ENCODE data around the gene MRTFA. TPM values are rescaled to one million over a fixed set of nuclear protein-coding genes. Genes with fewer than 3 reads are reported as not detected.
"Not testable (repeated sequence)": the region's sequence is repeated elsewhere in the genome, so short reads cannot be mapped to it uniquely, and the experiment has no call there.

Gene MRTFA
- polyA plus RNA-seq, 5 donors: 15.6 to 29.7 (median 21.0) TPM

- no peak for DNase-seq
Measured at GRCh38 chr22:40399621-40400020, 236.9 kb downstream of the MRTFA start.

DNA sequence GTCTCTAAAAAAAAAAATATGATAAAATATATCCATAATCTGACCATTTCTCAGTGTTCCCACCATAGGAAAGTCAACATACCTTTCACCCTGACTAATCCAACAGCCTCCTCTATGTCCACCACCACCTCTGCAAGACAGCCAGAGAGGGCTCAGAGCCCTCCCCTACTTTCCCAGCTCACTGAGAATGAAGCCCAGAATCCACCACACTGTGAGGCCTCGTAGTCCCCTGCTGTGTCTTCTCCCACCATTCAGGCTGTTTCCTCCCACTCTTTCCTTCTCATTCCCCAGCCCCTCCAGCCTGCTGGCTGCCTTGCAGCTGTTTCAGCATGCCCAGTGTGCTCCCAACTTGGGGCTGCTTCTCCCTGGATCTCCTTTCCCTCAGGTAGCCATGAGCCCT lies 239.1 kb downstream of the MRTFA start:
- DNase-seq: no peak

DNA sequence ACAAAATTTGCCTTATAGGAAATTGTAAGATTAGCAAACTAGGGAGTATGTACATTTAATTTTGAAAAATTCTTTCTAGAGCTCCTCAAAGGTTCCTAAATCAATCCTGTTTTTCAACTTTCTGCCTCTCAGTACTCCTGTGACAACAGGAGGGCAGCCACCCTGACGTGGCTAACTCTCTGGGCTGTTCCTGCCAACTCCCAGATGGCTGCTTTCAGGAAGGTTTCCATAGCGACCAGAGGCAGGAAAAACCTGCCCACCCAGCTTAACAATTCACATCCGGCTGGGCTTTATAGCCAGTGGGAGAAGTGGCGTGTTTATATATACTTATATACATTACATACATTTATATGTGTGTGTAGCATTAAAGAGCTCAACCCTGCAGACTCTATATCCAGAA lies 239.6 kb downstream of the MRTFA start:
- DNase-seq: peak; percentile 85 to 86

GRCh38 chr22:40395607-40396006 lies 240.9 kb downstream of the MRTFA start:
- DNase-seq: no peak

DNA sequence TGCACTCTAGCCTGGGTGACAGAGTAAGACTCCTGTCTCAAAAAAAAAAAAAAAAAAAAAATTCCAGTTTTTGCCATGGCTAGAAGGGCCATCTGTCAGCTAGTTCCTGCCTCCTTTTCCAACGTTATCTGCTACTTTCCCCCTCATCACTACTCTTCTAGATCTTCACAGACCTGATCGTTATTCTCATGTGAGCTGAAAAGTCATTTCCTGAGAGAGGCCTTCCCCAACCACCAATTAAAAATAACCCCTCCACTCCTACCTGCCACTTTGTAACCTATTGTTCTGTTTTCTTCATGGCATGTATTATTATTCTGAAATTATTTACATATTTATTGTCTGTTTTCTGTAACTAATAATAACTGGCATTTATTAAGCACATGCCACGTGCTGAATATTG lies 241.9 kb downstream of the MRTFA start:
- DNase-seq: no peak

- no peak for DNase-seq
Measured at GRCh38 chr22:40392618-40393017, 243.9 kb downstream of the MRTFA start.

DNA sequence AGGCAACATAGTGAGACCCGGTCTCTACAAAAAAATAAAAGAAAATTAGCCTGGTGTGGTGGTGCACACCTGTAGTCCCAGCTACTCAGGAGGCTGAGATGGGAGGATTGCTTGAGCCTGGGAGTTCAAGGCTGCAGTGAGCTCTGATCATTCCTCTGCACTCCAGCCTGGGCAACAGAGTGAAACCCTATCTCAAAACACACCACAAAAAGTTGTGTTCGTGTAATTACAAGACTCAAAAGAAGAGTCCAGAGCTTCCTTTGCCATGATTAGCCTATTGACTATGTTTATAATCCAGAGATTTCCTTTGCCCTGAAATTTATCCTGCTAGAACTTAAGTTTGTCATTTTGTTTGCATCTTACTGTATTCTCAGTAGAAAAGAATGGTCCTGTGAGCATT lies 245.1 kb downstream of the MRTFA start:
- DNase-seq: no peak

GRCh38 chr22:40388231-40388630 lies 248.3 kb downstream of the MRTFA start:
- no peak for DNase-seq

- no peak for DNase-seq
Measured at GRCh38 chr22:40387746-40388145, 248.8 kb downstream of the MRTFA start.

- DNase-seq: no peak
Measured at GRCh38 chr22:40385036-40385782, 251.3 kb downstream of the MRTFA start.

DNA sequence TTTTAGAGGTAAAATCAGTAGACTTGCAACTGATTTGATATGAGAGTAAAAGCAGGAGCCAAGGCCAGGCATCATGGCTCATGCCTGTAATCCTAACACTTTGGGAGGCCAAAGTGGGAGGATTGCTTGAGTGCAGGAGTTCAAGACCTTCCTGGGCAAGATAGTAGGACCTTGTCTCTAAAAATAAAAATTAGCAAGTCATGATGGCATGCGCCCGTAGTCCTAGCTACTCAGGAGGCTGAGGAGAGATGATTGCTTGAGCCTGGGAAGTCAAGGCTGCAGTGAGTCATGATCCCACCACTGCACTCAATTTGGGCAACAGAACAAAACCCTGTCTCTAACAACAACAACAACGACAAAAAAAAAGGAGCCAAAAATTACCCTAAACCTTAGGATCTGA lies 252.6 kb downstream of the MRTFA start:
- DNase-seq: no peak

DNA sequence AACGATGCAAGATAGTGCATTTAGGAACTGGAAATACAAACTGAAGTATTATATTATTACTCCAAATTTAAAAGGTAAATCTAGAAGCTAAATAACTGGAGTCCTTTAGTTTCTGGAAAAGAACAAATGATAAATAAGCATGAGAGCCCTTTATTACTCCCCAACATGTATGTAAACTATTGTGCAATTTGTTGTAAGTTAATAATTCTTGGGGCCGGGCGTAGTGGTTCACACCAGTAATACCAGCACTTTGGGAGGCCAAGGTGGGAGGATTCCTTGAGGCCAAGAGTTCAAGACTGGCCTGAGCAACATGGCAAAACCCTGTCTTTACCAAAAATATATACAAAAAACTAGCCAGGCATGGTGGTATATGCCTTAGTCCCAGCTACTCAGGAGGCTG lies 255.1 kb downstream of the MRTFA start:
- DNase-seq: no peak

DNA sequence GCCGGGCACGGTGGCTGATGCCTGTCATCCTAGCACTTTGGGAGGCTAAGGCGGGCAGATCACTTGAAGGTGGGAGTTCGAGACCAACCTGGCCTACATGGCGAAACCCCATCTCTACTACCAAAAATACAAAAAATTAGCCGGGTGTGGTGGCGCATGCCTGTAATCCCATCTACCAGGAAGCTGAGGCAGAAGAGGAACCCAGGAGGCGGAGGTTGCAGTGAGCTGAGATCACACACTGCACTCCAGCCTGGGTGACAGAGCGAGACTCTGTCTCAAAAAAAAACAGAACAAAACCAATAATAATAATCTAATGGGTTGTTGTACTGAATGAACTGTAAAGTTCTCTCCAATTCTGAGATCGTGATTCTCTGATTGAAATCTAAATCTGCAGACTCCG lies 258.1 kb downstream of the MRTFA start:
- DNase-seq: not testable (repeated sequence)

DNA sequence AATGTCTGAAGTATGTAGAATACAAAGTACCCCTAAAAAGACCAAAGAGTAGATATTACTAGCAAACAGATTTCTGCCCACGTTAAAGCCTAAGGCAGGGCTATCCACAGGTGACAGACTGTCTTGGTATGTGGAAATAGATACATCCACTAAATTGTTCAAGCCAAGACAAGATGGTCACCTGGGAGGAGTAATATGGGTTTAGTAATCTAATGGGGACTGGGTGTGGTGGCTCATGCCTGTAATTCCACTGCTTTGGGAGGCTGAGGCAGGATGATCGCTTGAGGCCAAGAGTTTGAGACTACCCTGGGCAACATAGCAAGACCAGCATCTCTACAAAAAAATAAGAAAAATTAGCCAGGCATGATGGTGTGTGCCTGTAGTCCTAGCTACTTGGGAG lies 258.6 kb downstream of the MRTFA start:
- no peak for DNase-seq

- DNase-seq: no peak
Measured at GRCh38 chr22:40376149-40376548, 260.4 kb downstream of the MRTFA start.

DNA sequence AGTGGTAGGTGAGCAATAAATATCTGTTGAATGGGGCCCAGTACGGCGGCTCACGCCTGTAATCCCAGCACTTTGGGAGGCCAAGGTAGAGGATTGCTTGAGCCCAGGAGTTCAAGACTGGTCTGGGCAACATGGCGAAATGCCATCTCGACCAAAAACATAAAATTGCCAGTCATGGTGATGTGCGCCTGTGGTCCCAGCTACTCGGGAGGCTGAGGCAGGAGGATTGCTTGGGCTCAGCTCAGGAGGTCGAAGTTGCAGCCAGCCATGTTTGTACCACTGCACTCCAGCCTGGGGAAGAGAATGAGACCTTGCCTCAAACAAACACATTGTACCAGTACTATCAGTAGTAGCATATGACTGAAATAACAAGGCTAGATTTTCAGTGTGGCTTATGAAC lies 262.0 kb downstream of the MRTFA start:
- DNase-seq: no peak

GRCh38 chr22:40368836-40369235 lies 267.7 kb downstream of the MRTFA start:
- no peak for DNase-seq

DNA sequence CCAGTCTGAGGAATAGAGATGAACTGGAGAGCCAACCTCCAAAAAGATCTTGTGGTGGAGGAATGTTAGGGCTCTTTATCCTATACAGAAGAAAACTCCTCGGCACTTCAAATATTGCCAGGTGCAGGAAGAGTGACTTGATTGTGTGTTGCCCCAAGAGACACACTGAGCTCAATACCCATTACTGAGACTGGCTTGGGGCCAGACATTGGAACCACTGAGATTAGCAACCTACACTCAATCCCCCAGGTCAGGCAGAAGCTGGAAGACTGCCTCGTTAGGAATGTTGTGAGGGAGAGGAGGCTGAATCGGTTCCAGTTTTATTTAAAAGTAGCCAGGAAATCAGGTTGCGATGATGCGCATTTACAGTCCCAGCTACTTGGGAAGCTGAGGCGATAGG lies 268.5 kb downstream of the MRTFA start:
- no peak for DNase-seq

DNA sequence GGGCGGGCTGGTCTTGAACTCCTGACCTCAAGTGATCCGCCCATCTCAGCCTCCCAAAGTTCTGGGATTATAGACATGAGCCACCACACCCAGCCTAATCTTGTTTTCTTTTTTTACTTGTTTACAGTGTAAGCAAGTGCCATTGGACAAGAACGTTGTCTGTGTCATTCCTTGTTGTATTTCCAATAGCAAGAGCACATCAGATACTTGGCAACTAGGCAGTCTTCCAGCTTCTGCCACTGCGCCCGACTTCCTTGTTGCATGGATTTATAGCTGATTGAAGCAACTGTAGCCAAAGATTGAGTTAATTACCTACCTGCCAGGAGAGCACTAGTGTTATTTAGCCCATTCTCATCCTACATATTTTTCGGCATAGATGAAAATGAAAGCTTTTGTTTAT lies 269.2 kb downstream of the MRTFA start:
- DNase-seq: no peak

- DNase-seq: no peak
Measured at GRCh38 chr22:40366068-40366467, 270.5 kb downstream of the MRTFA start.

DNA sequence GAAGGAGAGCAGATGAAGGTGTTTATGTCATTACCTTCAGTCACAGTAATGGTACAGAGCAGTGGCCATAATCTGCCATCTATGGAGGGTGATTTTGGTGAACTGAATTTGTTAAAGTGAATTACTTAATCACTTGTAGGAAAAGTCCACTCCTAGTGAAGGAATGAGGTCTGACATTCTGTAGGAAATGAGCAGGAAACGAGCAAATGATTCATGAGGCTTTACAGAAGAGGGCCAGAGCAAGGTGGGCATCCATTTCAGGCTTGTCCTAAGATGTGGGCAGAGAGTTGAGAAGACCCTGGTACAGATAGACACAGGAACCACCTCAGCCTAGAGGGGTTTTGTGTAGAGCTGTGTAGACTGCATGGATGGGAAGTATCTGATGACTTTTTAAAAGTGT lies 272.1 kb downstream of the MRTFA start:
- no peak for DNase-seq

GRCh38 chr22:40363059-40363458 lies 273.5 kb downstream of the MRTFA start:
- no peak for DNase-seq

GRCh38 chr22:40361100-40361499 lies 275.4 kb downstream of the MRTFA start:
- no peak for DNase-seq
